Caco-2 (cell line): Measurements from ENCODE around the gene HAVCR1. TPM values are rescaled to one million over a fixed set of nuclear protein-coding genes. Genes with fewer than 3 reads are reported as not detected.
"Not testable (repeated sequence)": the region's sequence is repeated elsewhere in the genome, so short reads cannot be mapped to it uniquely, and the experiment has no call there.

ENCODE experiments used
- BruUV-seq: library from RNA; stranded (reverse); fragments of 400-500 nt; replicated peaks from 2 replicates; lab custom pipeline; 2021; lab: Mats Ljungman, UMichigan
- CTCF ChIA-PET: fragments of 300-600 bp; sonication (Branson Sonifier 250); formaldehyde crosslinking; loops from one replicate; lab custom pipeline; 2022; ENCODE audit warnings: antibody characterized with exemption; lab: Charles Lee
- POLR2A ChIA-PET: fragments of 300-600 bp; sonication (Branson Sonifier 250); formaldehyde crosslinking; loops from one replicate; lab custom pipeline; 2022; ENCODE audit warnings: antibody characterized with exemption; lab: Charles Lee
- DNase-seq, 2 experiments: peaks; one replicate each; pipeline versions ENCODE4 v3.0.0 to v3.0.0-alpha.2; 2020 to 2022
- H3K27me3 ChIP-seq: replicated peaks from 2 replicates; pipeline ENCODE4 v1.6.0; 2011; ENCODE audit warnings: low read length; ENCODE audit not compliant: control insufficient read depth, insufficient read depth
- H3K36me3 ChIP-seq: 2 replicates; pipeline ENCODE4 v1.5.1; 2011; ENCODE audit warnings: low read length; ENCODE audit not compliant: control insufficient read depth, insufficient read depth
- H3K4me1 ChIP-seq: fragments of 250-450 bp; sonication (Bioruptor Pico); 2 replicates; pipeline ENCODE4 v1.5.1; 2020; ENCODE audit warnings: mild to moderate bottlenecking
- H3K4me3 ChIP-seq: 2 replicates; pipeline ENCODE4 v1.5.1; 2011; ENCODE audit warnings: low read depth, mild to moderate bottlenecking, control low read depth, low read length
- H3K9me3 ChIP-seq: fragments of 250-450 bp; sonication (Bioruptor Pico); 2 replicates; pipeline ENCODE4 v1.5.1; 2020; ENCODE audit warnings: mild to moderate bottlenecking, moderate library complexity
- H3K27ac Mint-ChIP-seq: one replicate; pipeline ENCODE4 v1.8.0; 2022; ENCODE audit warnings: mixed read lengths; ENCODE audit not compliant: unreplicated experiment
- H3K27me3 Mint-ChIP-seq: one replicate; pipeline ENCODE4 v1.8.0; 2022; ENCODE audit warnings: mixed read lengths; ENCODE audit not compliant: insufficient read depth, unreplicated experiment
- H3K36me3 Mint-ChIP-seq: one replicate; pipeline ENCODE4 v1.8.0; 2022; ENCODE audit warnings: mild to moderate bottlenecking, mixed read lengths; ENCODE audit not compliant: insufficient read depth, unreplicated experiment
- H3K4me1 Mint-ChIP-seq: one replicate; pipeline ENCODE4 v1.8.0; 2022; ENCODE audit warnings: low read depth, mixed read lengths; ENCODE audit not compliant: unreplicated experiment
- H3K4me3 Mint-ChIP-seq: one replicate; pipeline ENCODE4 v1.8.0; 2022; ENCODE audit warnings: mild to moderate bottlenecking, moderate library complexity, mixed read lengths; ENCODE audit not compliant: unreplicated experiment
- H3K9me3 Mint-ChIP-seq: one replicate; pipeline ENCODE4 v1.8.0; 2022; ENCODE audit warnings: mixed read lengths; ENCODE audit not compliant: unreplicated experiment
- CTCF ChIP-seq, 2 experiments: fragments of 200-600 bp in 1 of 2; IDR thresholded peaks; 1 replicate in 1 of 2; 2 replicates in 1 of 2; pipeline versions ENCODE4 v1.5.1 to v1.8.0; 2011 to 2022; ENCODE audit warnings: antibody characterized with exemption in 1 of 2, control low read depth in 1 of 2, inconsistent platforms in 1 of 2, low read depth in 1 of 2, low read length in 1 of 2, mild to moderate bottlenecking in 1 of 2, moderate library complexity in 1 of 2; ENCODE audit not compliant: insufficient read depth in 1 of 2, severe bottlenecking in 1 of 2, unreplicated experiment in 1 of 2
- intact Hi-C: fragments of 100-400 bp; cut with micrococcal nuclease; formaldehyde crosslinking; loops from one replicate; pipeline ENCODE4 v1.10.0; 2022; ENCODE audit not compliant: unreplicated experiment
- total RNA-seq: library from RNA; stranded (reverse); gene quantifications from 2 replicates; pipeline ENCODE4 v1.2.3, GENCODE V29; 2022

Gene HAVCR1
- total RNA-seq, 1 experiment from 2014 or later = 144 TPM

GRCh38 chr5:157057459-157058370 lies 1.2 kb downstream of the HAVCR1 start:
- POLR2A ChIA-PET = interaction anchor here (1.3 to 2.9 kb wide), 4 partner anchors 8 to 85 kb away, joined by 4 to 15 read pairs (median 6); partner anchors contain the start of gene MED7
- Mint-ChIP-seq H3K4me1 (peaks cover 31% of the 10 kb centered on the region), H3K27me3 (no peaks in the 10 kb centered on the region), H3K4me3 (peak overlapping the region; percentile 83), H3K9me3 (no peaks in the 10 kb centered on the region), H3K36me3 (peaks cover 32% of the 10 kb centered on the region), H3K27ac (peak overlapping the region; percentile 94)
- Histone ChIP-seq H3K4me1 (peaks cover 39% of the 10 kb centered on the region), H3K4me3 (peak overlapping the region; percentile 39), H3K9me3 (no peaks in the 10 kb centered on the region), H3K27me3 (no peaks in the 10 kb centered on the region), H3K36me3 (peaks cover 4% of the 10 kb centered on the region; the same call in 1 of the 2 replicates)
- no peak for TF ChIP-seq CTCF (IDR thresholded peaks at IDR 0.05; ENCODE audit: insufficient read depth in 1 of 2, low read depth in 1 of 2, low read length in 1 of 2, severe bottlenecking in 1 of 2, unreplicated experiment in 1 of 2)
- CTCF ChIA-PET = interaction anchor here (1.3 to 1.5 kb wide), 2 partner anchors 11 to 23 kb away, joined by 3 to 6 read pairs; no protein-coding TSS in a partner anchor
- BruUV-seq = no TSS peak
- intact Hi-C loops = loop anchor here (2.0 kb wide), 1 partner anchor 75 kb away; no protein-coding TSS in a partner anchor
- DNase-seq = no peak

- Histone ChIP-seq H3K4me1 (peaks cover 48% of the 10 kb centered on the region), H3K4me3 (peak overlapping the region; percentile 39)
- H3K36me3 ChIP-seq, H3K9me3 Mint-ChIP-seq, H3K27me3 Mint-ChIP-seq, intact Hi-C loops, H3K9me3 ChIP-seq, POLR2A ChIA-PET, BruUV-seq, DNase-seq, H3K27me3 ChIP-seq, CTCF ChIA-PET: not testable (repeated sequence)
- peak overlapping the region; percentile 83 for H3K4me3 Mint-ChIP-seq
- peak overlapping the region; percentile 94 for H3K27ac Mint-ChIP-seq
- H3K36me3 Mint-ChIP-seq = peaks cover 41% of the 10 kb centered on the region
- peaks cover 32% of the 10 kb centered on the region for H3K4me1 Mint-ChIP-seq
Measured at GRCh38 chr5:157056848-157057247, 2.1 kb downstream of the HAVCR1 start.

- H3K27me3 ChIP-seq = no peaks in the 10 kb centered on the region
- intact Hi-C loops = no loop called here
- POLR2A ChIA-PET = no interaction called here
- H3K36me3 Mint-ChIP-seq = peaks cover 86% of the 10 kb centered on the region
- CTCF ChIA-PET = no interaction called here
- DNase-seq = no peak
- no peak for TF ChIP-seq CTCF (IDR thresholded peaks at IDR 0.05; ENCODE audit: insufficient read depth in 1 of 2, low read depth in 1 of 2, low read length in 1 of 2, severe bottlenecking in 1 of 2, unreplicated experiment in 1 of 2)
- no TSS peak for BruUV-seq
- peak overlapping the region; percentile 79 for H3K27ac Mint-ChIP-seq
- peak overlapping the region; percentile 51 for H3K4me3 Mint-ChIP-seq
- peaks cover 46% of the 10 kb centered on the region for H3K4me1 Mint-ChIP-seq
- H3K27me3 Mint-ChIP-seq = no peaks in the 10 kb centered on the region
- no peak overlapping the region for H3K4me3 ChIP-seq
- H3K9me3 ChIP-seq = no peaks in the 10 kb centered on the region
- H3K36me3 ChIP-seq = peaks cover 19% of the 10 kb centered on the region
- H3K9me3 Mint-ChIP-seq = no peaks in the 10 kb centered on the region
- H3K4me1 ChIP-seq = peaks cover 67% of the 10 kb centered on the region
Measured at GRCh38 chr5:157051604-157052245, 7.2 kb downstream of the HAVCR1 start.
